ENCODE results near the gene TTLL10.

The TTLL10 gene, protein sequence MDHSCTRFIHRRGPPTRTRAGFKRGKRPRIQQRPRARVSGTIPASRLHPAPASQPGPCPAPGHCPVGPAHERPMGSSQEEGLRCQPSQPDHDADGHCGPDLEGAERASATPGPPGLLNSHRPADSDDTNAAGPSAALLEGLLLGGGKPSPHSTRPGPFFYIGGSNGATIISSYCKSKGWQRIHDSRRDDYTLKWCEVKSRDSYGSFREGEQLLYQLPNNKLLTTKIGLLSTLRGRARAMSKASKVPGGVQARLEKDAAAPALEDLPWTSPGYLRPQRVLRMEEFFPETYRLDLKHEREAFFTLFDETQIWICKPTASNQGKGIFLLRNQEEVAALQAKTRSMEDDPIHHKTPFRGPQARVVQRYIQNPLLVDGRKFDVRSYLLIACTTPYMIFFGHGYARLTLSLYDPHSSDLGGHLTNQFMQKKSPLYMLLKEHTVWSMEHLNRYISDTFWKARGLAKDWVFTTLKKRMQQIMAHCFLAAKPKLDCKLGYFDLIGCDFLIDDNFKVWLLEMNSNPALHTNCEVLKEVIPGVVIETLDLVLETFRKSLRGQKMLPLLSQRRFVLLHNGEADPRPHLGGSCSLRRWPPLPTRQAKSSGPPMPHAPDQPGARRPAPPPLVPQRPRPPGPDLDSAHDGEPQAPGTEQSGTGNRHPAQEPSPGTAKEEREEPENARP

DNA sequence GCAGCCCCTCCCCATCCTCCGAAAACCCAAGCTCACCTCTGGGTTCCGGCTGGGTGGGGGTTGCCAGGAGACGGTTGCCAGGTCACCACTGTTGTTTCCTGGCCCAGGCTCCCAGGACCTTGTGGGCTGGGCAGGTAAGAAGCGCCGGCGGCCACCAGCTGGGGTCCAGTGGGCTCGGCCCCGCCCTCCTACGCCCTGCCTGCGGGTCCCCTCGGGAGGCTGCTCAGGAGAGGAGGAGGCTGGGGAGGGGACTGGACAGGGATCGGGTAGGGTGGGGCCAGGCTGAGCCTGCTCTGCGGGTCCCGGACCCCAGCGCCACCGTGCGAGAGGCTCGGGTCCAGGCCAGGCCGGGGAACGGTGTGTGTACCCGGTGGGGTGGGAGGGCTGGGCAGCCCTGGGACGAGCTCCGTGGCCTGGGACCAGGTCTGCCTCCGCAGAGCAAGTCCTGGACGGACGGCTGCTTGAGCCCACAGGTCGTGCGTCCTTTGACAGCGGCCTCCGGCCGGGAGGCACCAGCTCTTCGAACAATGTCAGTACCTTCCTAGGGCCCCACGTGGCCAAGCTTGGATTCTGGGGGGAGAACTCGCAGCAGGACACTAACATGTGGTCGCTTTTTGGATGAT, at the start of gene TTLL10:
Gene TTLL10, plus strand, starts transcription at position 88 of the 623 bp plus-strand sequence. CDS start 5,336 bp downstream, outside the sequence.
- H3K4me1 ChIP-seq (ENCODE audit: insufficient read depth, insufficient read length), result peaks cover 15% of the 10 kb centered on the region
- no peak for DNase-seq (ENCODE audit: low read depth, low spot score)
- TF ChIP-seq YY1 (IDR thresholded peaks at IDR 0.05; ENCODE audit: insufficient read depth, insufficient read length), result no peak
- TF ChIP-seq SUZ12 (IDR thresholded peaks at IDR 0.05; ENCODE audit: extremely low read depth, insufficient read depth, insufficient read length), result no peak
- no peak for TF ChIP-seq ZNF274 (IDR thresholded peaks at IDR 0.05; ENCODE audit: low read depth, low read length)
- H3K4me3 ChIP-seq (ENCODE audit: insufficient read length, low read depth), result no peak within 1 kb of the TSS
- no peak within 1 kb of the TSS for H3K9ac ChIP-seq (ENCODE audit: insufficient read length, low read depth)
- no peaks in the 10 kb centered on the region for H3K9me3 ChIP-seq (ENCODE audit: insufficient read depth, low read length)
- H3K27me3 ChIP-seq (ENCODE audit: insufficient read depth, insufficient read length), result peaks cover 10% of the 10 kb centered on the region
- H3K36me3 ChIP-seq (ENCODE audit: insufficient read depth, insufficient read length, low read length), result no peaks in the 10 kb centered on the region

- Histone ChIP-seq H3K9ac (ENCODE audit: insufficient read length, low read depth) (no peak overlapping the region), H3K4me3 (ENCODE audit: insufficient read length, low read depth) (no peak overlapping the region), H3K36me3 (ENCODE audit: insufficient read depth, insufficient read length, low read length) (no peaks in the 10 kb centered on the region), H3K4me1 (ENCODE audit: insufficient read depth, insufficient read length) (peaks cover 14% of the 10 kb centered on the region), H3K9me3 (ENCODE audit: insufficient read depth, low read length) (no peaks in the 10 kb centered on the region), H3K27me3 (ENCODE audit: insufficient read depth, insufficient read length) (peaks cover 2% of the 10 kb centered on the region)
- TF ChIP-seq ZNF274 (IDR thresholded peaks at IDR 0.05; ENCODE audit: low read depth, low read length) (no peak), SUZ12 (IDR thresholded peaks at IDR 0.05; ENCODE audit: extremely low read depth, insufficient read depth, insufficient read length) (no peak), YY1 (IDR thresholded peaks at IDR 0.05; ENCODE audit: insufficient read depth, insufficient read length) (no peak)
- DNase-seq (ENCODE audit: low read depth, low spot score), result no peak
Observed at GRCh38 chr1:1124508-1124785, 49.2 kb upstream of the TTLL10 start.

GRCh38 chr1:1124786-1125642, 48.7 kb upstream of the TTLL10 start:
- H3K9ac ChIP-seq (ENCODE audit: insufficient read length, low read depth), result no peak overlapping the region
- no peaks in the 10 kb centered on the region for H3K36me3 ChIP-seq (ENCODE audit: insufficient read depth, insufficient read length, low read length)
- peaks cover 2% of the 10 kb centered on the region for H3K27me3 ChIP-seq (ENCODE audit: insufficient read depth, insufficient read length)
- H3K4me3 ChIP-seq (ENCODE audit: insufficient read length, low read depth), result no peak overlapping the region
- no peak for DNase-seq (ENCODE audit: low read depth, low spot score)
- H3K4me1 ChIP-seq (ENCODE audit: insufficient read depth, insufficient read length), result peaks cover 14% of the 10 kb centered on the region
- TF ChIP-seq SUZ12 (IDR thresholded peaks at IDR 0.05; ENCODE audit: extremely low read depth, insufficient read depth, insufficient read length), result no peak
- no peak for TF ChIP-seq YY1 (IDR thresholded peaks at IDR 0.05; ENCODE audit: insufficient read depth, insufficient read length)
- no peak for TF ChIP-seq ZNF274 (IDR thresholded peaks at IDR 0.05; ENCODE audit: low read depth, low read length)
- no peaks in the 10 kb centered on the region for H3K9me3 ChIP-seq (ENCODE audit: insufficient read depth, low read length)

DNA sequence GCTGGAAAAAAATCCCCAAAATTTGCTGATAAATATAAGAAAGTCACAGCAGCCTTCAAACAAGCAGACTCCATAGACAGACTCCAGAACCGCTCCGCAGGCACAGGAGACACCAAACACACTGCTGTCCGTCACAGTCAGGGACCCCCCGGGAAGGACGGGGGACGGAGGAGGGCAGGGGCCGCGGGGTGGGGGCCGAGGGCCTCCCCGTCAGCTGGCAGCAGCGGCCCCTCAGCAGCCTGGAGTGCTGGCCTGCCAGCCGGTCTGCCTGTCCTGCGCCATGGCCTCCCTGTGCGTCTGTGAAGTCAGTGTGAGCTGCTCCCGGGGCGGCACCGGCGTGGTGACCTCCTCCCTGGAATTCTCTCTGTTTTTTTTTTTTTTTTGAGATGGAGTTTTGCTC, 47.7 kb upstream of the TTLL10 start:
- no peaks in the 10 kb centered on the region for H3K9me3 ChIP-seq (ENCODE audit: insufficient read depth, low read length)
- no peak for TF ChIP-seq YY1 (IDR thresholded peaks at IDR 0.05; ENCODE audit: insufficient read depth, insufficient read length)
- TF ChIP-seq SUZ12 (IDR thresholded peaks at IDR 0.05; ENCODE audit: extremely low read depth, insufficient read depth, insufficient read length), result no peak
- no peak for TF ChIP-seq ZNF274 (IDR thresholded peaks at IDR 0.05; ENCODE audit: low read depth, low read length)
- peaks cover 2% of the 10 kb centered on the region for H3K27me3 ChIP-seq (ENCODE audit: insufficient read depth, insufficient read length)
- H3K36me3 ChIP-seq (ENCODE audit: insufficient read depth, insufficient read length, low read length), result no peaks in the 10 kb centered on the region
- no peak overlapping the region for H3K4me3 ChIP-seq (ENCODE audit: insufficient read length, low read depth)
- H3K9ac ChIP-seq (ENCODE audit: insufficient read length, low read depth), result no peak overlapping the region
- DNase-seq (ENCODE audit: low read depth, low spot score), result no peak
- H3K4me1 ChIP-seq (ENCODE audit: insufficient read depth, insufficient read length), result peaks cover 14% of the 10 kb centered on the region

DNA sequence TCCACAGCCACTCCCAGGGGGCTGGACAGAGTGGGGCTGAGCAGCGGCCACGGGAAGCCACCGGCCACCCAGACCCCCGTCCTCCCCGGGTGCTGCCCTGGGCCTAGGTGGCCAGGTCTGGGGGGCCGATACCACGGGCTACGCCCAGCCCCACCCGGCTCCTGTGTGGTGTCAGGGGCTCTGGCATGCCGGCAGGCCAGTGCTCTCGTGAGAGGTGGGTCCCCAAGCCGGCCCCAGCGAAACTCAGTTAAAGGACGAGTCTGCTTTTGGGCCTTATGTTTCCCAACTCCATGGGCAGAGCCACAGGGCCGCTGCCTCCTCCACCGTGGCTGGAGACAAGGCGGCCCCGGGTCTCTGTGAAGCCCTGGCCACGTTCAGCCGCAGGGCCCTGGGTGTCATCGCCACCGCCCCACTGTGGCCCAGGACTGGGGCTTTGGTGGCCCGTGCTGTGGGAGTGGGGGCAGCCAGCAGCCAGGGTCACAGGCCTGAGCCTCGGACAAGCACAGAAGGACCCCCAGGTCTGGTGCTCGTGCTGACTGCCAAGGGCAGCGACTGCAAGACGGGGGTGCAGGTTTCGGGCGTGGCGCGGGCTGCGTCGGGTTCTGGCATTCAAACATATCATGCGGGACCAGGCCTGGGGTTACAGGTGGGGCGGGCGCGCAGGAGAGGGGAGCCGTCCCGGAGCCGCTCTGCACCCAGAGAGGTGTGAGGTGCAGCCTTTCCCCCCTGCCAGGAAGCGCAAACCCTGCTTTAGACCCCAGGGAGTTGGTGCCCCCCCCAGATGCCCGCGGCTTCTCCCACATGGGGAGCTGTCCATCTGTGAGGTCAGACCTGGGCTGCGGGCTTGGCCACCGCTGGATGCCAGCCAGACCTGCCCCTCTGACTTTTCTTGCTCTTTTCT, 45.9 kb upstream of the TTLL10 start:
- DNase-seq (ENCODE audit: low read depth, low spot score), result no peak
- Histone ChIP-seq H3K4me3 (ENCODE audit: insufficient read length, low read depth) (no peak overlapping the region), H3K9me3 (ENCODE audit: insufficient read depth, low read length) (no peaks in the 10 kb centered on the region), H3K27me3 (ENCODE audit: insufficient read depth, insufficient read length) (peaks cover 2% of the 10 kb centered on the region), H3K36me3 (ENCODE audit: insufficient read depth, insufficient read length, low read length) (no peaks in the 10 kb centered on the region), H3K4me1 (ENCODE audit: insufficient read depth, insufficient read length) (peaks cover 7% of the 10 kb centered on the region), H3K9ac (ENCODE audit: insufficient read length, low read depth) (no peak overlapping the region)
- TF ChIP-seq SUZ12 (IDR thresholded peaks at IDR 0.05; ENCODE audit: extremely low read depth, insufficient read depth, insufficient read length) (no peak), ZNF274 (IDR thresholded peaks at IDR 0.05; ENCODE audit: low read depth, low read length) (no peak), YY1 (IDR thresholded peaks at IDR 0.05; ENCODE audit: insufficient read depth, insufficient read length) (no peak)

GRCh38 chr1:1128454-1129139, 45.1 kb upstream of the TTLL10 start:
- no peaks in the 10 kb centered on the region for H3K36me3 ChIP-seq (ENCODE audit: insufficient read depth, insufficient read length, low read length)
- DNase-seq (ENCODE audit: low read depth, low spot score), result no peak
- no peak for TF ChIP-seq YY1 (IDR thresholded peaks at IDR 0.05; ENCODE audit: insufficient read depth, insufficient read length)
- TF ChIP-seq SUZ12 (IDR thresholded peaks at IDR 0.05; ENCODE audit: extremely low read depth, insufficient read depth, insufficient read length), result no peak
- TF ChIP-seq ZNF274 (IDR thresholded peaks at IDR 0.05; ENCODE audit: low read depth, low read length), result no peak
- H3K27me3 ChIP-seq (ENCODE audit: insufficient read depth, insufficient read length), result peaks cover 2% of the 10 kb centered on the region
- no peak overlapping the region for H3K9ac ChIP-seq (ENCODE audit: insufficient read length, low read depth)
- peaks cover 4% of the 10 kb centered on the region for H3K4me1 ChIP-seq (ENCODE audit: insufficient read depth, insufficient read length)
- no peak overlapping the region for H3K4me3 ChIP-seq (ENCODE audit: insufficient read length, low read depth)
- H3K9me3 ChIP-seq (ENCODE audit: insufficient read depth, low read length), result no peaks in the 10 kb centered on the region

All from NT2/D1 (cell line).